Measurements from ENCODE around the gene SUSD5.

SUSD5 gene

GRCh38 chr3:33218446-33219174 is at the start of gene SUSD5:
Gene SUSD5, minus strand, starts transcription at chr3:33218810. Its CDS starts 13 bp downstream, at chr3:33218797.
- DNase-seq: no peak

GRCh38 chr3:33260104-33260503 is 41.5 kb upstream of the SUSD5 start:
- DNase-seq: no peak

- DNase-seq: no peak
Measured at GRCh38 chr3:33256249-33256648, 37.6 kb upstream of the SUSD5 start.

GRCh38 chr3:33250712-33251111 is 32.1 kb upstream of the SUSD5 start:
- DNase-seq: no peak

- no peak for DNase-seq
Measured at GRCh38 chr3:33246786-33247185, 28.2 kb upstream of the SUSD5 start.

- no peak for DNase-seq
Measured at GRCh38 chr3:33240261-33240660, 21.7 kb upstream of the SUSD5 start.

GRCh38 chr3:33238923-33239322 is 20.3 kb upstream of the SUSD5 start:
- DNase-seq: no peak

- no peak for DNase-seq
Measured at GRCh38 chr3:33237439-33237838, 18.8 kb upstream of the SUSD5 start.

GRCh38 chr3:33236005-33236404 is 17.4 kb upstream of the SUSD5 start:
- DNase-seq: no peak

GRCh38 chr3:33233884-33234283 is 15.3 kb upstream of the SUSD5 start:
- DNase-seq: no peak

- DNase-seq: no peak
Measured at GRCh38 chr3:33231756-33232465, 13.3 kb upstream of the SUSD5 start.

- DNase-seq: no peak
Measured at GRCh38 chr3:33229947-33230346, 11.3 kb upstream of the SUSD5 start.

- no peak for DNase-seq
Measured at GRCh38 chr3:33229066-33229465, 10.5 kb upstream of the SUSD5 start.

- DNase-seq: no peak
Measured at GRCh38 chr3:33221241-33221640, 2.6 kb upstream of the SUSD5 start.

GRCh38 chr3:33219175-33219487 is 521 bp upstream of the SUSD5 start:
- DNase-seq: no peak

- no peak for DNase-seq
Measured at GRCh38 chr3:33217866-33218445, 654 bp downstream of the SUSD5 start.

GRCh38 chr3:33215739-33216138 is 2.9 kb downstream of the SUSD5 start:
- DNase-seq: no peak

- DNase-seq: no peak
Measured at GRCh38 chr3:33212406-33212805, 6.2 kb downstream of the SUSD5 start.

GRCh38 chr3:33211444-33211843 is 7.2 kb downstream of the SUSD5 start:
- no peak for DNase-seq

GRCh38 chr3:33209357-33209756 is 9.3 kb downstream of the SUSD5 start:
- no peak for DNase-seq

- DNase-seq: no peak
Measured at GRCh38 chr3:33202711-33203457, 15.7 kb downstream of the SUSD5 start.

- no peak for DNase-seq
Measured at GRCh38 chr3:33201195-33201594, 17.4 kb downstream of the SUSD5 start.

GRCh38 chr3:33196538-33196937 is 22.1 kb downstream of the SUSD5 start:
- DNase-seq: no peak

GRCh38 chr3:33194303-33194702 is 24.3 kb downstream of the SUSD5 start:
- no peak for DNase-seq

Data from activated CD4-positive, alpha-beta T cell treated with anti-CD3 and anti-CD28 coated beads, Interleukin-2, amount 50 U/mL, for 16 hours (primary cell).